ENCODE measurements around the gene CLEC5A.
"Not testable (repeated sequence)": the region's sequence is repeated elsewhere in the genome, so short reads cannot be mapped to it uniquely, and the experiment has no call there.

The CLEC5A gene

DNA sequence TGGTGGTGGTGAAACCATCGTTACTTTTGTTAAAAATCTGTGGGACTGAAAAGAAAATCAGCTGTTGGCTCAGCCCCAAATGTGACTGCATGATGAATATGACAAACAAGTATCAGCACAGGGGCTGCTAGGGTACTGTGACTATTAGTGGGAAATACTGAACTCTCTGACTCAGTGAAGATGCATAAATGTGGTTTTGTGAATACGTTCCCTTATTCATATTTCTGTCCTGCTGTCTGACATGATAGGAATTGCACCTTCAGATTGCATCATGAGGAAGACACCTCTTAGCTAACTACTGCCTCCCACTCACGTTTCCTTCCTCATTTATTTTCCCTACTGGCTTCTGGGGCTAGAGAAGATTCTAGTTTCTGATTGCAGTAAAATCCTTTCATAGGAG lies 1.4 kb downstream of the CLEC5A start:
- DNase-seq, result no peak

DNA sequence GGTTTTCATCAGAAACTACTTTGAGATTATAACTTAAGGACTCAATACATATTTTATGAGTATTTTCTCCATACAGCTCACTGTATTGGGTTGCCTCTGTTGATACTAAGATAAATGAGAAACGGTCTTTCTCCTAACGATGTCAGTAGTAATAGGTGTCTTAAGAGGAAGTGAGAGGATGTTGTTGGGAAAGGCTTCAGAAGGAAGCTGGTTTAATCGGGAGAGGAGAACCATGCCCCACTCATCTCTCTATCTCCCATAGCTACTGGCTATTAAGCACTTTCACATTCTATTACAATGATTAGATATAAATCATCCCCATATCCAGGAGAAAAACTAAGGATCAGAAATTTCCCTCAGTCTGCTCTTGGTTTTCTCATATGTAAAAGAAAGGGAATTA lies 2.0 kb downstream of the CLEC5A start:
- DNase-seq, result no peak

DNA sequence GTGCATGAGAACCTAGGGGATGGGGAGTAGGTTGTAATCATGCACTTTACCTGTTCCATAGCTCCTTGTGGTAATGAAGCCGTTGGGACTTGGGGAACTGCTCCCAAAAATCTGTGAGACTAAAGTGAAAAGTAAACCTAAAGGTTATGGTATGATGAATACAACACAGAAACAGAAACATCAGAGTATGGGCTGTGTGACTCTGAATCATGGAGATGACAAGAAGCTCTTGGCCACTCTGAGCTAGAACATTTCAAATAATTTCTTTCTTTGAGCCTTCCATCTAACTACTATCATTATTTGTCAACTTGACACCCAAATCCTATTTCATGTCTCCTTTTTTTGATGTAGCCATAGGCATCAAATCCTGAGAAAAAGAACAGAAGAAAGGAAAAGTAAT lies 2.9 kb downstream of the CLEC5A start:
- DNase-seq, result no peak

DNA sequence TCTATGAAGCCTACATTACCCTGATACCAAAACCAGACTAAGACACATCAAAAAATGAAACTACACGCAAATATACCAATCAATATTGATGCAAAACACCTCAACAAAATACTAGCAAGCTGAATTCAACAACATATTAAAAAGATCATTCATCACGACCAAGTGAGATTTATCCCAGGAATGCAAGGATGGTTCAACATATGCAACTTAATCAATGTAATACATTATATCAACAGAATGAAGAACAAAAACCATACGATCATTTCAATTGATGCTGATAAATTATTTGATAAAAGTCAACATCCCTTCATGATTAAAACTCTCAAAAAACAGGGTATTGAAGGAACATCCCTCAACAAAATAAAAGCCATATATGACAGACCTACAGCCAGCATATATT lies 5.7 kb downstream of the CLEC5A start:
- DNase-seq, result no peak

DNA sequence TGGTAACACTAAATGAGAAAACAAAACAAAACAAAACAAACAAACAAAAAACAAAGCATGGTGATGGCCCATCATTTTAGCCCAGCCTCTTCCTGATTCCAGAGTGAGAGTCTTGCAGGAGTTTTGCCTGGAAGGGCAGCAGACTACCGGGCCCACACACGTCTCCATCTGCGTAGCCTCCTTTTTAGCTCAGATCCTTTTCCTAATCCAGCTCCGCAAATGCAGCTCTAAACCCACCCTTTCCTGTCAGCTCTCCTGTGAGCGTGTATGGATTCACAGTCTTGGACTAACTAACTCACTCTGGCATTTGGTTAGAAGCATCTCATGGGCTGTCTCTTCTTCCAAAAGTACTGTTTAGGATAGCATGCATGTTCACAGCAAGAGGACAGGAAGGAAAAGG lies 16.6 kb downstream of the CLEC5A start:
- DNase-seq, result no peak

DNA sequence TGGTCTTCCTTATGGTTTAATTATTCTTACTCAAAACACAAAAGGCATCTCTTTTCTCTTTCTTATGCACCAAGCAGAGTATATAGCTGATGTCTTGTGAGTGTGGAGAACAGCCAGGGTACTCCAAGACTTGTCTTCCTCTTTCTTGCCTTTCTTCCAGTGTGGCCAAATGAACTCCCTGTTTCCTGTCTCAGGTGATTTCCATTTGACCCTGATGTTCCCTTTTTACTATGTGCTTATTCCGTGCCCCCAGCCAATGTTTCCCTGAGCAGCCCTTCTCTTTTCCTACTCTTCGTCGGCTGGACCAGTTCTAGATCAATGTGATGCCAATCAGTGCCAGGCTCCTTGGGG lies 18.0 kb downstream of the CLEC5A start:
- no peak for DNase-seq

DNA sequence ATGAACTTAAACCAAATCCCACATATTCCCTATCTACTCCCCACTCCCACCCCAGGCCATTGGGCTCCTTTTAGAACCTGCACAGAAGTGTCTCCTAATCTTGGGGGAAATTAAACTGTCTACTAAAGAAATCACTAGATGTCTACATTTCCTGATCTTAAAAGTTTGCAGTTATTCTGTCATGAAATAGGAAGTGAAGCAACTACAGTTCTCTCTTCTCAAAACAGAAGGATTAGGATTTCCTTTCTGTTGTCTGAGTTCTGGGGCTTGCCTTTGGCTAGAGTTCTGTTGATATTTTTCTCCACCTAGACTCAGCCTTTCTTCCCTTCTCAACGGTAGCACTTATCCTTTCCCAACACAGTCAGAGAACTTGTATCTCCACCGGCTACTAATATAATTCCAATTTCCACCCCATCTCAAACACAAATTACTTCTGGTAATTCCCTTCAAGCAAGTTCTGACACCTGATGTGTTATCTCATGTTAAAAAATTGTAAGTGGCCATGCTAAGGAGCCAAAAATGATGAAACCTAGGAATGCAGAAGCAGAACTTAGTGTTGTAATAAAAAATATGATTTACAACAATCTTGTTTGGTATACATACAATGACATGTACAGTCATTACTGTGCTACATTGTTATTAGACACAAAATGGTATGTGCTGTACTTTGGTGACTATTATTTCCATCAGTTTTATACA lies 18.5 kb downstream of the CLEC5A start:
- DNase-seq, result no peak

DNA sequence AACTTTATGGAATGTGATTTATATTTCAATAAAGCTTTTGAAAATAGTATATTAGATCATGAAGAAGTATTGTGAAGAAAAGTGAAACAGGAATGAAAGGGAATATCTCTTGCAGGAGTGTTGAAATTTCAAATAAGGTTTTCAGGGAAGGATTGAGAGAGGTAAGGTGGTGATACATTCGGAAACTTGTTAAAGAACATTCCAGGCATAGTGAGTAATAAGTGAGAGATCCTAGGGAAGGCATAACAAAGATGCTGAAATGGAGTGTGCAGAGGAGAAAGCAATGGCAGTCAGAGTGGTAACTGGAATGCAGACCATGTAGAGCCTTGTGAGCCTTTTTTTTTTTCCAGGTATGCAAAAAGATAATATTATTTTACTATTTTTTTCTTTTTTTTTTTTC lies 26.5 kb downstream of the CLEC5A start:
- DNase-seq, result no peak

DNA sequence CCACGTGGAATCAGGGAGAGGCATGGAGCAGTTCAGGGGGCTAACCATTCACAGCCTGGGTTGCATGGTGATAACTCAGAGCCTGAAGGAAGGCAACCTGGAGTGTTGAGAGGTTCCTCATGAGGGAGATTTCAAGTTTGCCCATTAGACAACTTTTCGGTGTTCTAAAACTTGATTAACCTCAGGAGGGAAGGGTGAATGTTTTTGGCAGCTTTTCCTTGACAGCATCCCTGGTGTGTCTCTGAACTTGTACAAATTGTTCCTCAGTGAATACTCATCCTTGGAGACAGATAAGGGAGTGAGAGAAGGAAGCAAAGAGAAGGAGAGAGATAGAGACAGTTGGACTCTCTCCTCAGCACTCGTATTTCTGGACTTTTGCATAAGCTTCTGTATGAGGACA lies 30.7 kb downstream of the CLEC5A start, which contains the start of gene OR9A4:
TSS of gene OR9A4 (plus strand) at position 301 of the 400 bp plus-strand sequence. CDS start 2,477 bp downstream, outside the sequence.
- no peak for DNase-seq

DNA sequence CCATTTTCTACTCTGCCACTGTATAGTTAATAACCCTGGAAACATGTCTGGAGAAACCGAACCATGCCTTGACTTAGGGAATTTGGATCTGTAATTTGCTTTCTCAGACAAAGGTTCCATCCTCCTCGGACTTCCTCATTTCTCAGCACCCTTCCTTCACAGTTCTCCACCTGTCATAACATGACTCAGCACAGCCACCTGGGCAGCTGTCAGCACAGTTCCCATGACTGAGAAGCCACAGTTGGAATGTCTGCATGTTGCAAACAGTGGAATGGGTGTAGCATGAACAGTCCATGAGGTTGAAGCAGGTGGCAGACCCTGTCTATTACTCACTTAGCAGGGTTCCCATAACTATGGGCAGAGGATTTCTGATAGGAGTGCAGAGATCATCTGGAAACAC lies 31.2 kb downstream of the CLEC5A start:
- no peak for DNase-seq

DNA sequence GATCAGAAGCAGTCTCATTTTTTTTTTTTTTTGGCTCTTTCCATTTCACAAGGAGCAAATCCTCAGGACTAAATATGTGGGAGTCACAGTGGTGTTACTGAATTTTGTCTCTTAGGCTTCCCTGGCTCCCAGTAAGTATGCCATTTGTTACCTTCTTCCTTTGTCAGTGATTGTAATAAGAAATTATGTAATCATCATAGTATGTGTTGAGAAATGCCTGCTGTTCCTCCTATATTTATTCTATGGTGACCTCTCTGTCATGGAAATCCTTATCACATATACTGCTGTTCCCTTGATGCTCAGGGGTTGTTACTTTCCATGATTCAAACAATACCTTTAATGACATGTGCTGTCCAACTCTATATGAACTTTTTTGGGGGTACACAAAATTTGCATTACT lies 35.4 kb downstream of the CLEC5A start:
- no peak for DNase-seq

DNA sequence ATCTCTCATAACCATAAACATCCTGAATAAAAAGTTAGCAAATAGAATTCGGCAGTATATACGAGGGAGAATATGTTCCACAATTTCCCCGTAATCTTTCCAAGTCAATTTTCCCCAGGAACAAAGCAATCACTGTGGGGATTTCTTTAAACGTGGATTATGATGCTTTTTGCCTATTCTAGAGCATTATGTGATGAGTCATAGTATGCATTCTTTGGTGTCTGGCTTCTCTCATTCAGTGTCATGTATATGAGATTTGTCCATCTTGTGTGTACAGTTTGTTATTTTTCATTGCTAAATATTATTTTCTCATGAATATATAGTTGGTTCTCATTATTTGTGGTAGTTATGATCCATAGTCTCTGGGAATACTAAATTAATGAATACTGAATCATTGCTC lies 40.5 kb downstream of the CLEC5A start:
- no peak for DNase-seq

DNA sequence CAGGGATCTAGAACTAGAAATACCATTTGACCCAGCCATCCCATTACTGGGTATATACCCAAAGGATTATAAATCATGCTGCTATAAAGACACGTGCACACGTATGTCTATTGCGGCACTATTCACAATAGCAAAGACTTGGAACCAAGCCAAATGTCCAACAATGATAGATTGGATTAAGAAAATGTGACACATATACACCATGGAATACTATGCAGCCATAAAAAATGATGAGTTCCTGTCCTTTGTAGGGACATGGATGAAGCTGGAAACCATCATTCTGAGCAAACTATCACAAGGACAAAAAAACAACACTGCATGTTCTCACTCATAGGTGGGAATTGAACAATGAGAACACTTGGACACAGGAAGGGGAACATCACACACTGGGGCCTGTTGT lies 47.4 kb downstream of the CLEC5A start:
- not testable (repeated sequence) for DNase-seq

DNA sequence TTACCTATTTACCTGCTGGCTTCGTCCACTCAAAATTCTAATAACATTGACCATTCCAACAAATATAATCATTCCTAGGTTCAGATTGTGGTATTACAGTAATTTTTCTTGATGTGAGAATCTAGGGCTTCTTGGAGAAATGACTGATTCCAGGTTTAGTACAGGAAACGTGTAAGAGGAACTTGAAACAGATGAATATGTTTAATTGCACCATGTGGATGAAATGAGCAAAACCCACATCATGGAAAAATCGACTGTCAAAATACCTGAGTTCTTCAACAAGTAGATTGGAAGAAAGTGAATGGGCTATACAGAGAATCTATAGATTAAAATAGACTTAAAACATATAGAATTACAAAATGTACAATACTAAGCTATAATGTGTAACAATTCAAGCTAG lies 55.4 kb downstream of the CLEC5A start:
- DNase-seq, result no peak

DNA sequence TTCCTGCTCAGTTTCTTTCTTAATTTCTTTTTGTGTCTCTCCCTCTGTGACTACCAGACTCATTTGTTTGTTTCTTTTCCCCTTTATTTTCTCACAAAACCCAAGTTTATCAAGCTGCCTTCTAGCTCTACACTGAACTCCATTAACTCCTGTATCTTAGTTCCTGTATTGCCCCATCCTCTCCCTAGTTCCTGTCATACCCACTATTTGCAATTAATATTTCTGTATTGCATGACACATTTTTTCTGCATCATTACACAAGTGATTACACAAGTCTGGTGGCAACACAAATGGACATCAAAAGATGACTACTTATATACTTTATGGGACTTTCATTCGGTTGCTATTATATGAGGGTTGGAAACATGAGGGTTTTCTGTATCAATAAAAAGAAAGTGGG lies 57.5 kb downstream of the CLEC5A start:
- no peak for DNase-seq

DNA sequence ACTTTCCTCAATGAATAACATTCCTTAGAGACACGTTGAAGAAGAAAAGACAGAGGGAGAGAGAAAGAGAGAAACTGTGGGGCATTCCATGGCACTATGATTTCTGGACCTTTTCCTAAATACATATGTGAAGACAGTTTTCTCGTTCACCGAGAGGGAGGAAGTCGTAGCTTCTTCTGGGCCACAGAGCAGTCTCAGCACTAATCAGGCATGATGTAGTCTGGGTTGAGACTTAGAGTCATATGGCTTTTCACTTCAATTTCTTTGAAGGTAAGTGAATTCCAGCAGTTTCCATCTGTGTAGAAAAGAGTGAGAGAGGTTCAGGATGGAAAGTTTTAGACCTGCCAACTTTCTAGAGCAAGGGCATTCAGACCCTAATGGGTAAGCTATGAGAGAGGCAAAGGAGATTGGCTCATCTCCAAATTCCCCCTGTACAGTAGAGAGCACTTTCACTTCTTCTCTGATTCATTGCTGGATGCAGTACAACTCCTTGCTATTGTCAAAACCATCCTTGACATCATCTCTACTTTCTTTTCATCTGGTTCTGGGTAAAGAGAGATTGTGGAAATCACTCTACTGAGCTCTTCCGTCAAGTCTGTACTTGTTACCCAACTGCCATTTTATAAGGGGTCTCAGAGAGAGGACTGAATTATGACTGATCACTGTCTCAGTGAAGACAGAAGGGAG lies 62.1 kb downstream of the CLEC5A start:
- DNase-seq, result no peak

DNA sequence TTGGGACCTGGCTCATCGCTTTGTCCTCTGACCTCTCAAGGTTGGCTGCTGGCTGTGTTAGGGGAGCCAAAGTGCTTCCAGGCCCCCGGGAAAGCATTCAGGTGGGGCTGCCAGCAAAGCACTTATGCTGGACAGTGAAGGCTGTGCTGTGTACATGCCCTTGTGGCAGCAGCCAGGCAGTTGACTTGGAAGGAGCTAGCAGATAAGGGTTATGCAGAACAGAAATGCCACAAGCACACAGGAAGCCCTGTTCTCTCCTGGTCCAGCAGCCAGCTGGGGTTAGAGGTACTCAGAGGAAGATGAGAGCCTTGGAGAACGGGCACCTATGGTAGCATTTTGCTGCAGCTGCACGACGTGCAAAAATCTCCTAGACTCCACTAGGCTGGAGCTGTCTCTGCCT lies 65.8 kb downstream of the CLEC5A start:
- no peak for DNase-seq

DNA sequence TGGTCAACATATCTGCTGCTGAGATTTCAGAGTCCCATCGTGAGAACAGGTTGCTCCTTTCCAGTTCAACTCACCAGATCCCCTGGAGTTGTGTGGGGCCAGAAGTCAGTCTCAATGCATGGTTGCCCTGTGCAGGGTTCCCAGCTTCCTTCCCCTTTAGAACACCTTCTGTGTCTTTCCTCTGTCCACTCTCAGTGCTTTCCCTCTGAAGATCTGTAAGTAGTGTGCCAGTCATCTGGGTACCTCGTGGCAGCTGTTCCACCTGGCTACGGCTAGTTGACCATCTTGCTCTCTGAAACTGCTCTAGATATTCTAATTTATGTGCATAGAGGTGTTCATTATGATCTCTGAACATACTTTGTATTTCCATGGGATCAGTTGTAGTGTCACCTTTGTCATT lies 69.4 kb downstream of the CLEC5A start:
- no peak for DNase-seq

Data from stimulated activated naive CD4-positive, alpha-beta T cell (primary cell).